ENCODE data around the gene SWT1.

The SWT1 gene

DNA sequence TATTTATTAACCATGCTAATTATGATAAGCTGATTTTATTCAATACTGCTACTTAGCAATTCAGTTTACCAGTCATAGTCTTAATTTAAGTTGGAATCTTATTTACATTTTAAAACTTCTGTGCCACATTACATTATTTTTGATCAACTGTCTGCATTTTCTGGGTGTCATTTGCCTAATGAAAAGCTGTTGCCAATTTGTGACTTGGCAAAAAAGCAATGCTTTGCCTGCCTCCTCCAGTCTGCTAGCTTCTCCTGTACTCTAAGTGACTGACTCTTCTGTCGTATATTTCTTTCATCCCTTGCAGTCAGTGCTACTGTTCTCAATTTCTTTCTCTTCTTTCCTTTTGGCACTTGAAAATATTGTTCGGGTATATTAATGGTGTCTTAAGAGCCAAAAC, 165.7 kb downstream of the SWT1 start:
- H3K27ac ChIP-seq: no peak overlapping the region
- TF ChIP-seq CTCF (IDR thresholded peaks at IDR 0.05): no peak

DNA sequence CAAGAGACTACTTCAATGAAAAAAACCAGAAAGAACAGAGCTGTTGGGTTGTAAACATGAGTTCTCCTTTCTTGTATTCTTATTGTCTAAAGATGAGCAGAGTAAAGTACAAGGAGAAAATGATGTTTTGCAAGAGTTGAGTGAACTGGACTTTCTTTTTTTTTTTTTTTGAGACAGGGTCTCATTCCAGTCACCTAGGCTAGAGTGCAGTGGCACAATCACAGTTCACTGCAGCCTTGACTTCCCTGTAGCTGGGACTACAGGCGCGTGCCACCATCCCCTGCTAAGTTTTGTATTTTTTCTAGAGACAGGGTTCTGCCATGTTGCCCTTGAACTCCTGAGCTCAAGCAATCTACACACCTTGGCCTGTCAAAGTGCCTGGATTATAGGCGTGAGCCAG, 167.2 kb downstream of the SWT1 start:
- TF ChIP-seq CTCF (IDR thresholded peaks at IDR 0.05): no peak
- H3K27me3 ChIP-seq (ENCODE audit: control insufficient read depth, insufficient read depth, low read length): no peaks in the 10 kb centered on the region
- H3K4me3 ChIP-seq (ENCODE audit: low read depth, low read length): no peak overlapping the region
- H3K79me2 ChIP-seq: no peaks in the 10 kb centered on the region
- H2AFZ ChIP-seq: no peak overlapping the region
- no peaks in the 10 kb centered on the region for H3K36me3 ChIP-seq (ENCODE audit: control insufficient read depth, insufficient read depth, low read length)
- H3K9me3 ChIP-seq (ENCODE audit: control insufficient read depth, low read length): no peaks in the 10 kb centered on the region
- no peak overlapping the region for H3K27ac ChIP-seq
- H3K4me2 ChIP-seq (ENCODE audit: low read length): no peak overlapping the region
- no peak overlapping the region for H3K9ac ChIP-seq
- H3K4me1 ChIP-seq: no peaks in the 10 kb centered on the region

More for the DNA sequence above, 165.7 kb downstream of the SWT1 start:
- H3K36me3 ChIP-seq (ENCODE audit: control insufficient read depth, insufficient read depth, low read length): no peaks in the 10 kb centered on the region
- H3K9me3 ChIP-seq (ENCODE audit: control insufficient read depth, low read length): no peaks in the 10 kb centered on the region
- no peak overlapping the region for H2AFZ ChIP-seq
- no peaks in the 10 kb centered on the region for H3K27me3 ChIP-seq (ENCODE audit: control insufficient read depth, insufficient read depth, low read length)
- no peak overlapping the region for H3K4me3 ChIP-seq (ENCODE audit: low read depth, low read length)
- H3K4me2 ChIP-seq (ENCODE audit: low read length): no peak overlapping the region
- H3K9ac ChIP-seq: no peak overlapping the region
- H3K79me2 ChIP-seq: no peaks in the 10 kb centered on the region
- H3K4me1 ChIP-seq: no peaks in the 10 kb centered on the region

- no peaks in the 10 kb centered on the region for H3K4me1 ChIP-seq
- no peaks in the 10 kb centered on the region for H3K36me3 ChIP-seq (ENCODE audit: control insufficient read depth, insufficient read depth, low read length)
- no peak overlapping the region for H3K27ac ChIP-seq
- H3K9ac ChIP-seq: no peak overlapping the region
- no peak for TF ChIP-seq CTCF (IDR thresholded peaks at IDR 0.05)
- H2AFZ ChIP-seq: no peak overlapping the region
- H3K79me2 ChIP-seq: no peaks in the 10 kb centered on the region
- H3K27me3 ChIP-seq (ENCODE audit: control insufficient read depth, insufficient read depth, low read length): no peaks in the 10 kb centered on the region
- no peaks in the 10 kb centered on the region for H3K9me3 ChIP-seq (ENCODE audit: control insufficient read depth, low read length)
- no peak overlapping the region for H3K4me2 ChIP-seq (ENCODE audit: low read length)
- H3K4me3 ChIP-seq (ENCODE audit: low read depth, low read length): no peak overlapping the region
Observed at GRCh38 chr1:185325413-185325812, 168.4 kb downstream of the SWT1 start.

DNA sequence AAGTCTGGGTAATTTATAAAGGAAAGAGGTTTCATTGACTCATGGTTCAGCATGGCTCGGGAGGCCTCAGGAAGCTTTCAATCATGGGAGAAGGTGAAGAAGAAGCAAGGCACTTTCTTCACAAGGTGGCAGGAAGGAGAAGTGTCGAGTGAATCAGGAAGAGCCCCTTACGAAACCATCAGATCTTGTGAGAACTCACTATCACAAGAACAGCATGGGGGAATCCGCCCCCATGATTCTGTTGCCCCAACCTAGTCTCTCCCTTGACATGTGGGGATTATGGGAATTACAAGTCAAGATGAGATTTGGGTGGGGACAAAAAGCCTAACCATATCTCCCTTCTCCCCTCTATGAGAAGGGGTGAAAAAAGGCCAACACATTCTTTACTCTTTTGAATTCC, 171.3 kb downstream of the SWT1 start:
- Histone ChIP-seq H3K9me3 (ENCODE audit: control insufficient read depth, low read length) (no peaks in the 10 kb centered on the region), H2AFZ (no peak overlapping the region), H3K9ac (no peak overlapping the region), H3K36me3 (ENCODE audit: control insufficient read depth, insufficient read depth, low read length) (no peaks in the 10 kb centered on the region), H3K79me2 (no peaks in the 10 kb centered on the region), H3K4me1 (no peaks in the 10 kb centered on the region), H3K4me2 (ENCODE audit: low read length) (no peak overlapping the region), H3K27ac (no peak overlapping the region), H3K27me3 (ENCODE audit: control insufficient read depth, insufficient read depth, low read length) (no peaks in the 10 kb centered on the region), H3K4me3 (ENCODE audit: low read depth, low read length) (no peak overlapping the region)
- TF ChIP-seq CTCF (IDR thresholded peaks at IDR 0.05): no peak

DNA sequence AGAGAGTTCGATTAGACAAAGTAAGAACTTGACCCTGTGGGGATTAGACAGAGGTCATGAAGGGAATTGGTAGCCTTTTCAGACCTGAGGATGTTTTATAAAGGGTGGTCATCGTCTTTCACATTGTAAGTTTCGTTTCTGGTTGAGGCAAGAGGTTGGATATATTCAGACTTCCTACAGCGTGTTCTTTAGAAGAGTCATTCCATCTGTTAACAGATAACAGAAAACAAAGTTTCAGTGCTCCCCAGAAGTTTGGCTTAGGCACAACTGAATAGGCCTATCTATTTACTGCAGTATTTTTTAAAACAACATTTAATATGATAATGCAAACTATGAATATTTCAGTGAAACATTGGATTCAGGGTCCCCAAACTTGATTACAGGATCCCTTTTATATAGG, 177.2 kb downstream of the SWT1 start:
- no peaks in the 10 kb centered on the region for H3K27me3 ChIP-seq (ENCODE audit: control insufficient read depth, insufficient read depth, low read length)
- no peaks in the 10 kb centered on the region for H3K79me2 ChIP-seq
- no peaks in the 10 kb centered on the region for H3K9me3 ChIP-seq (ENCODE audit: control insufficient read depth, low read length)
- TF ChIP-seq CTCF (IDR thresholded peaks at IDR 0.05): no peak
- H3K4me2 ChIP-seq (ENCODE audit: low read length): no peak overlapping the region
- H3K4me3 ChIP-seq (ENCODE audit: low read depth, low read length): no peak overlapping the region
- no peak overlapping the region for H3K27ac ChIP-seq
- no peaks in the 10 kb centered on the region for H3K36me3 ChIP-seq (ENCODE audit: control insufficient read depth, insufficient read depth, low read length)
- no peaks in the 10 kb centered on the region for H3K4me1 ChIP-seq
- no peak overlapping the region for H3K9ac ChIP-seq
- H2AFZ ChIP-seq: no peak overlapping the region
